ENCODE results near the gene MACO1. TPM values are rescaled to one million over a fixed set of nuclear protein-coding genes. Genes with fewer than 3 reads are reported as not detected.
"Not testable (repeated sequence)": the region's sequence is repeated elsewhere in the genome, so short reads cannot be mapped to it uniquely, and the experiment has no call there.

MACO1 gene
- total RNA-seq, 1 donor from 2014 or later, result 85.4 TPM

DNA sequence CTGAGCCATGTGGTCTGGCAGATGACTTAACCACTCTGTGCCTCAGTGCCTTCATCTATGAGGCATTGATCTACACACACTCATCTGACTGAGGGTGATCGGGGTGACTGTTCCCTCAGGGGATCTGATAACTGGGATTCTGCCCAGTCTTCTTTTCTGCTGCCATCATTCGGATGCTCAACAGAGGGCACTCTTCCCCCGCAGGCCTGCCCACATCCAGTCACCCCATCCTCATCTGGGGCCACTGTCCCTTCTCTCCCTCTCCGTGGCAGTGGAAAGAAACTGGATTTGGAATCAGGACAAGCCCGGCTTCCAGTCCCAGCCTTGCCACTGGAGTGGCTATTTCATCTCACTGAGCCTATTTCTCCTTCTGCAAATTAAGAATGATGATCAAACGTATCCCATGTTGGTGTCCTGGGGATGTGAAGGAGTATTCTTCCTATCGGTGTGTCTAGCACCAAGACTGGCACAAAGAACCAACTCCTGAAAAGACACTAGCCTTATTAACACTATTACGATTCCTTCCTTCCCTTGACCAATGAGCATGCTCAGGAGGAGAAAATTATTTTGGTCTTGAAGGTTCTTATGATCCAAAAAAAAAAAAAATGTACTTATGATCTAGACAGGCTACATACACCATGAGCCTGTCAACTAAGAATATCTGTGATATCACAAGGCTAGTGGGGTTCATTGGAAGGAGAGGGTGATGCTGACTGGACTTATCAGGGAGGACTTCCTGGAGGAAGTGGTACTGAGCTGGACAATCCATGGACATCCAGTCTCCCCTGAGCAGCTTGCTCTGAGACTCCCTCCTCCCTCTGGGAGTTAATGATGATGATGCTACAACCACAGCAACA, 27.5 kb upstream of the MACO1 start:
- not testable (repeated sequence) for H3K9me3 Mint-ChIP-seq (ENCODE audit: unreplicated experiment); H3K4me1 Mint-ChIP-seq (ENCODE audit: low read depth, unreplicated experiment); DNase-seq; H3K27me3 Mint-ChIP-seq (ENCODE audit: unreplicated experiment); H3K27ac Mint-ChIP-seq (ENCODE audit: unreplicated experiment); H3K36me3 Mint-ChIP-seq (ENCODE audit: unreplicated experiment); H3K4me3 Mint-ChIP-seq (ENCODE audit: unreplicated experiment)

GRCh38 chr1:25405731-25406305, 24.9 kb upstream of the MACO1 start:
- DNase-seq; H3K27ac Mint-ChIP-seq (ENCODE audit: unreplicated experiment); H3K9me3 Mint-ChIP-seq (ENCODE audit: unreplicated experiment); H3K36me3 Mint-ChIP-seq (ENCODE audit: unreplicated experiment); H3K27me3 Mint-ChIP-seq (ENCODE audit: unreplicated experiment); H3K4me1 Mint-ChIP-seq (ENCODE audit: low read depth, unreplicated experiment); H3K4me3 Mint-ChIP-seq (ENCODE audit: unreplicated experiment): not testable (repeated sequence)

DNA sequence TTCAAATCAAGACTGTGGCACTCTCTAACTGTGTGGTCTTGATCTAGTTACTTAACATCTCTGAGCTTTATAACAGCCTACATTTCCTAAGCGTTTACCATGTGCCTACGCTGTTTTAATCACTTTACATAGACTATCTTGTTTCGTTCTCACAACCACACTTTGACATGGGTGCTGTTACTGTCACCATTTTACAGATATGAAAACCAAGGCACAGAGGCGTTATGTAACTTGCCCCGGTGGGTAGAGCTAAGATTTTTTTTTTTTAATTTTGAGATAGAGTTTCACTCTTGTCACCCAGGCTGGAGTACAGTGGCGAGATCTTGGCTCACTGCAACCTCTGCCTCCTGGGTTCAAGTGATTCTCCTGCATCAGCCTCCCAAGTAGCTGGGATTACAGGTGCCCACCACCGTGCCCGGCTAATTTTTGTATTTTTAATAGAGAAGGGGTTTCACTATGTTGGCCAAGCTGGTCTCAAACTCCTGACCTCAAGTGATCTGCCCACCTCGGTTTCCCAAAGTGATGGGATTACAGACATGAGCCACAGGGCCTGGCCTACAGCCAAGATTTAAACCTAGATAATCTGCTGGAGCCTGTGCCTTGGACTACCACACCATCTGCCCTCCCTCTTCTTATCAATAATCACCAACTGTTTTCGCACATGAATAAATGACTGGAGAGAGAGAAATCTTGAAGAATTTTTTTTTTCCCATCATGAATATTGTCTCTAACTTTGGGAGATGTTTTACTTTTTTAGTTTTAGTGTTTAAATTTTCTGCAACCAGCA, 20.9 kb upstream of the MACO1 start:
- H3K4me1 Mint-ChIP-seq (ENCODE audit: low read depth, unreplicated experiment); H3K36me3 Mint-ChIP-seq (ENCODE audit: unreplicated experiment); H3K27me3 Mint-ChIP-seq (ENCODE audit: unreplicated experiment); H3K9me3 Mint-ChIP-seq (ENCODE audit: unreplicated experiment); DNase-seq; H3K4me3 Mint-ChIP-seq (ENCODE audit: unreplicated experiment); H3K27ac Mint-ChIP-seq (ENCODE audit: unreplicated experiment): not testable (repeated sequence)

DNA sequence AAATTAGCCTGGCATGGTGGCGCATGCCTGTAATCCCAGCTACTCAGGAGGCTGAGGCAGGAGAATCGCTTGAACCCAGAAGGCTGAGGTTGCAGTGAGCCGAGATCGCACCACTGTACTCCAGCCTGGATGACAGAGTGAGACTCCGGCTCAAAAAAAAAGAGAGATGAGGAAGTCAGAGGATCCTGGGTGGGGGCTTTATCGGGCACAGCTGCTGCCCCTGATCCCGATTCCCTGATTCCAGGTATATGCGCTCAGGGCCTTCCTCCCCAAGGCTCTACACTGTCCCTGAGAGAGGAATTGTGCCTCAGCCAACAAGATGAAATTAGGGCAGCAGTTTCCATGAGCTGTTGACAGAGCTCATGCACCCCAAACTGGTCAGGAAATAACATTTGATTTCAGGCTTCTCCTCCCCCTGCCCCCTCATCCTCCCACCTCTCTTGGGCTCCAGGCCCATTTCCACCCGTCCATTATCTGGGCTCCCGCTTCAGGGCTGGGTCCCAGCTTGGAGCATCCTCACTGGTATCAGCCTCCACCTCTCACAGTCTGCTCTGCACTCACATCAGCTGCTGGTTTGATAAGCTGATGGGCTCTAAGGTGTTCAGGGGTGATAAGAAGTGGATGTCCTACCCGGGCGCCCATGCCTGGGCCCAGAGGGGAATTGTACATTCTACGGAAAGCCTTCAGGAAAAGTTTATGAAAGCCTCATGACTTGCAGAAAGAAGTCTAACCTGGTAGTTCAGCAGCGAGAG, 17.6 kb upstream of the MACO1 start:
- not testable (repeated sequence) for H3K36me3 Mint-ChIP-seq (ENCODE audit: unreplicated experiment); H3K27me3 Mint-ChIP-seq (ENCODE audit: unreplicated experiment); H3K9me3 Mint-ChIP-seq (ENCODE audit: unreplicated experiment); DNase-seq; H3K27ac Mint-ChIP-seq (ENCODE audit: unreplicated experiment); H3K4me1 Mint-ChIP-seq (ENCODE audit: low read depth, unreplicated experiment); H3K4me3 Mint-ChIP-seq (ENCODE audit: unreplicated experiment)

DNA sequence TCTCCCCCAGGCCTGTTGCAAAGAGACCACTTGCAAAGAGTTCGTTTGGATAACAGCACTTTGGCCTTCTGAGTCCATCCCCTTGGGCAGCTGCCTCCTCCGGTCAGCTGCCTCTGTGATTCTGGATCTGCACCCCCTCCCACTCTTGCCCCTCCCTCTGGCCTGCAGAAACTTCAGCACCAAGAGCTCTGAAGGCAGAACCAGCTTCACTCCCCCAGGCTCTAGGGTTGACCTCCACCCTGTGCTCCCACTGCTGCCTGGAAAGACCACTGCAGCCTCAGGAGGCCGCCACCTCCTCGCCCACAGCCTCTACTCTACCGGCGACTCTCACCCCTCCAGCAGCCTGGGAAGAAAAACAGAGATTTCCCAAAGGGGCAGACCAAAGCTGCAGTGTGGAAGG, 16.5 kb upstream of the MACO1 start:
- H3K4me1 Mint-ChIP-seq (ENCODE audit: low read depth, unreplicated experiment); H3K9me3 Mint-ChIP-seq (ENCODE audit: unreplicated experiment); H3K36me3 Mint-ChIP-seq (ENCODE audit: unreplicated experiment); H3K27ac Mint-ChIP-seq (ENCODE audit: unreplicated experiment); DNase-seq; H3K27me3 Mint-ChIP-seq (ENCODE audit: unreplicated experiment); H3K4me3 Mint-ChIP-seq (ENCODE audit: unreplicated experiment): not testable (repeated sequence)

GRCh38 chr1:25414578-25414977, 16.1 kb upstream of the MACO1 start:
- not testable (repeated sequence) for H3K36me3 Mint-ChIP-seq (ENCODE audit: unreplicated experiment); H3K27me3 Mint-ChIP-seq (ENCODE audit: unreplicated experiment); DNase-seq; H3K4me3 Mint-ChIP-seq (ENCODE audit: unreplicated experiment); H3K4me1 Mint-ChIP-seq (ENCODE audit: low read depth, unreplicated experiment); H3K27ac Mint-ChIP-seq (ENCODE audit: unreplicated experiment); H3K9me3 Mint-ChIP-seq (ENCODE audit: unreplicated experiment)

GRCh38 chr1:25417280-25417679, 13.4 kb upstream of the MACO1 start:
- DNase-seq; H3K27ac Mint-ChIP-seq (ENCODE audit: unreplicated experiment); H3K27me3 Mint-ChIP-seq (ENCODE audit: unreplicated experiment); H3K36me3 Mint-ChIP-seq (ENCODE audit: unreplicated experiment); H3K4me3 Mint-ChIP-seq (ENCODE audit: unreplicated experiment); H3K4me1 Mint-ChIP-seq (ENCODE audit: low read depth, unreplicated experiment); H3K9me3 Mint-ChIP-seq (ENCODE audit: unreplicated experiment): not testable (repeated sequence)

DNA sequence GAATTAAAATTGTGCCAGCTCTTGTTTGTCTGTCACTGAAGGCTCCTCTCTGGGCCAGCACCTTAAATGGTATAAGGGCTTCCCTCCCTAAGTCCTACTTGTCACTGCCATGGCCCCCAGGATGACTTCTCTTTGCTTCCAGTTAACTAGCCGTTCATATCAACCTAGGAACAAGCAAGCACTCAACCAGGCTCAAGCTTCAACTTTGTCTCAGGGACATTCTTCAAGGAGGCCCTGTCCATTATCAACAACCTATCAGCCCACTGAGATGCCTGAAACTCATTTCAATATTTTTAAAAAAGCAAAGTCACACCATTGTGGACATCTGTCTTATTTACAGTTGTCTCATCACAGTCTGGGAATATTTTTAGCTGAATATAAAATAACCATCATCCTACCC, 11.4 kb upstream of the MACO1 start:
- not testable (repeated sequence) for H3K9me3 Mint-ChIP-seq (ENCODE audit: unreplicated experiment); H3K4me1 Mint-ChIP-seq (ENCODE audit: low read depth, unreplicated experiment); DNase-seq; H3K27me3 Mint-ChIP-seq (ENCODE audit: unreplicated experiment); H3K4me3 Mint-ChIP-seq (ENCODE audit: unreplicated experiment); H3K36me3 Mint-ChIP-seq (ENCODE audit: unreplicated experiment); H3K27ac Mint-ChIP-seq (ENCODE audit: unreplicated experiment)

DNA sequence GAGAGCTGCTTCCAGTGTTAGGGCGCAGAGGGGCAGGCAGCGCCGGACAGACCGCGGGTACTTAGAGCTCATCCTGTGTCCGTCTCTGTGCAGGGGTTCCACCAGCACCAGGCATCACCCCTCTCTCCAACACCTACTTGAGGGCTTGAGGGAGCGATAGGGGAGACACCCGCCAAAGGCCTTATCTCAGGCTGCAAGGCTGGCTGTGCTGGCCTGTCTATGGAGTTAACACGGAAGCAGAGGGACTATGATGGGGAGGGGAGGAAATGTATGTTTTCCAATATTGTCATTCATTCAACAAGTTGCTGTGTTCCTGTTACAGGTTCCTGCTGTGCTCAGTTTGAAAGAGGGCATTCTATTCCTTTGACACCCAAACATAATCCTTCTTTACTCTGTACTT, 10.0 kb upstream of the MACO1 start, which contains the start of gene RHCE:
RHCE (minus strand) TSS at position 111 of the 400 bp plus-strand sequence; CDS start at position 72, 39 bp downstream.
- not testable (repeated sequence) for H3K27ac Mint-ChIP-seq (ENCODE audit: unreplicated experiment); H3K36me3 Mint-ChIP-seq (ENCODE audit: unreplicated experiment); H3K4me1 Mint-ChIP-seq (ENCODE audit: low read depth, unreplicated experiment); H3K9me3 Mint-ChIP-seq (ENCODE audit: unreplicated experiment); H3K4me3 Mint-ChIP-seq (ENCODE audit: unreplicated experiment); H3K27me3 Mint-ChIP-seq (ENCODE audit: unreplicated experiment); DNase-seq

DNA sequence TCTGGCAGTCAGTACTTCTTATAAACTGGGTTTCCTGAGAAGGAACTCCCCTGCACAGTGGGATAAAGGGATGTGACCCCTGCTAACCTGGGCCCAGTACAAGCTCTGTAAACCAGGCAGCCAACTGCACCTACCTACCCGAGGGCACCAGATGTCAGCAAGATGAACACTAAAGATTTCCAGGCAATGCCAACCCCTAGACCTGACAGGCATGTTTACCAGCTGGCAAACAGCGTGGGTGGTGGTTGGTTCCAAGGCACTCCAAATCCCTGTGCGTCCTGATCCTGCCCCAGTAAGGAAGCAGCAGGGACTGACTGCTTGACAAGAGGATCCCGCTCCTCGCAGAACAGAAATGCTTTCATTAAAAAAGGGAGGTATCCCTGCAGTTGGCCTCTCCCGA, 7.5 kb upstream of the MACO1 start:
- not testable (repeated sequence) for DNase-seq; H3K9me3 Mint-ChIP-seq (ENCODE audit: unreplicated experiment); H3K27me3 Mint-ChIP-seq (ENCODE audit: unreplicated experiment); H3K27ac Mint-ChIP-seq (ENCODE audit: unreplicated experiment); H3K36me3 Mint-ChIP-seq (ENCODE audit: unreplicated experiment); H3K4me1 Mint-ChIP-seq (ENCODE audit: low read depth, unreplicated experiment); H3K4me3 Mint-ChIP-seq (ENCODE audit: unreplicated experiment)
